ENCODE data around the gene SETD5. TPM values are rescaled to one million over a fixed set of nuclear protein-coding genes. Genes with fewer than 3 reads are reported as not detected.

The SETD5 gene
- total and polyA plus RNA-seq, 2 donors (not counting 3 experiments of a cell fraction or from before 2014, with no cell fraction given), result 48.2 to 149 TPM

GRCh38 chr3:9514956-9515355 is 117.5 kb downstream of the SETD5 start:
- Histone ChIP-seq H3K9me3 (replicated peaks; ENCODE audit: control insufficient read depth, insufficient read depth, low read length) (no peaks in the 10 kb centered on the region), H3K79me2 (ENCODE audit: control insufficient read depth, insufficient read depth, low read length) (no peaks in the 10 kb centered on the region), H3K4me3 (replicated peaks in 1 of 3; ENCODE audit: insufficient read depth in 1 of 3, low read depth in 1 of 3, low read length in 3 of 3) (no peak overlapping the region), H4K20me1 (replicated peaks; ENCODE audit: control insufficient read depth, extremely low read depth, insufficient read depth, low read length) (no peaks in the 10 kb centered on the region), H3K27me3 (ENCODE audit: control insufficient read depth in 2 of 2, insufficient read depth in 2 of 2, low read length in 2 of 2) (peaks cover 0 to under 1% of the 10 kb centered on the region in 2 experiments), H3K9ac (replicated peaks; ENCODE audit: extremely low read depth, insufficient read depth, low read length) (no peak overlapping the region), H3K27ac (ENCODE audit: insufficient read depth, low read depth, low read length) (no peak overlapping the region), H3K36me3 (ENCODE audit: control insufficient read depth in 2 of 2, extremely low read depth in 1 of 2, insufficient read depth in 2 of 2, low read length in 2 of 2) (no peaks in the 10 kb centered on the region), H2AFZ (ENCODE audit: low read depth, low read length) (no peak overlapping the region), H3K4me1 (ENCODE audit: control insufficient read depth, extremely low read depth, insufficient read depth, low read length) (no peaks in the 10 kb centered on the region), H3K4me2 (ENCODE audit: insufficient read depth, low read length) (no peak overlapping the region), H3K9me1 (replicated peaks; ENCODE audit: control insufficient read depth, extremely low read depth, insufficient read depth, low read length) (no peaks in the 10 kb centered on the region)
- ChIA-PET CTCF (no interaction called here), POLR2A (no interaction called here)
- no TSS peak for BruUV-seq (replicated peaks)
- intact Hi-C loops (cut with micrococcal nuclease), result no loop called here
- no peak for FAIRE-seq
- dilution Hi-C loops (cut with MboI; ENCODE audit: extremely low pct_ligation_motif_present, low sequenced_read_pairs), result no loop called here
- DNase-seq (ENCODE audit: low read depth, low spot score), result no peak
- TF ChIP-seq CTCF (IDR thresholded peaks at IDR 0.05; ENCODE audit: extremely low read depth in 1 of 2, insufficient read depth in 1 of 2, low read depth in 1 of 2, low read length in 2 of 2) (no peak), POLR2AphosphoS5 (IDR thresholded peaks at IDR 0.05; ENCODE audit: insufficient read depth, low read depth, low read length) (no peak), MAX (IDR thresholded peaks at IDR 0.05; ENCODE audit: insufficient read depth, insufficient read length) (no peak), MYC (IDR thresholded peaks at IDR 0.05; ENCODE audit: low read depth, low read length) (no peak), EZH2 (IDR thresholded peaks at IDR 0.05; ENCODE audit: borderline replicate concordance, low read depth, low read length, severe bottlenecking) (no peak), POLR2A (IDR thresholded peaks at IDR 0.05; ENCODE audit: low read depth, low read length) (no peak), GATA2 (IDR thresholded peaks at IDR 0.05; ENCODE audit: insufficient read depth, insufficient read length, low read depth, low read length) (no peak), JUN (IDR thresholded peaks at IDR 0.05; ENCODE audit: borderline replicate concordance, insufficient read depth, insufficient read length, low read depth) (no peak), FOS (IDR thresholded peaks at IDR 0.05; ENCODE audit: borderline replicate concordance, insufficient read depth, low read length) (no peak)

Data from endothelial cell of umbilical vein (primary cell).